ENCODE measurements around the gene RPGRIP1L.

The RPGRIP1L gene

DNA sequence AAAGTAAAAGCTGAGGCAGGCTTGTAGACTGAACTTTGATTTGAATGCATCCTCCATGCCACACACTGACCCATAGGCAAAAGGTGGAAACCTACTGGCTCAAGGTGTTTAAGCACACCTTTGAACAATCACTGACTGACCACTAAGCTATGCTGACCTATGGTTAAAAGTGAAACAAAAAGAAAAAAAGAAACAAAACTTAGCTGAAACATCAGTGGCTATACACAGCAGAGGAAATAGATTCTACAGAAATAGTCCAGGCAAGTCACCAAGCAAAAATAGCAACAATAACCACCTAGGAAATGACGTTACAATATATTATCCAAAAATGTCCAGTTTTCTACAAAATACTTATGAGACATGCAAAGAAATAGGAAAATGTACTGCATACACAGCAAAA lies 60.2 kb downstream of the RPGRIP1L start:
- DNase-seq = no peak

DNA sequence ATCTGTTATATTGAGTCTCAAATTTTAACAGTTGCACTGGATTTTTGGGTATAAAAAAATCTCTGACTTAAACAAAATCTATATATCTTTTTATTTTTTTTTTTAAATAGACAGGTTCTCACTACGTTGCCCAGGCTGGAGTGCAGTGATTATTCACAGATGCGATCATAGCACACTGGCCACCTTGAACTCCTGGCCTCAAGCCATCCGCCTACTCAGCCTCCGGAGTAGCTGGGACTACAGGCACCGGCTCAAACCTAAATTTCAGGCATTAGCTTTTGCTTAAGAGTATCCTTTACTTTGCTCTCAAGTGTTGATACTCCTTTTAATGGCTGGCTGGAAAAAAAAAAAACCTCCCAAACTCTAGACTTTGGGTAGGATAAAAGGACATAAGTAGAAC lies 61.6 kb downstream of the RPGRIP1L start:
- DNase-seq = no peak

DNA sequence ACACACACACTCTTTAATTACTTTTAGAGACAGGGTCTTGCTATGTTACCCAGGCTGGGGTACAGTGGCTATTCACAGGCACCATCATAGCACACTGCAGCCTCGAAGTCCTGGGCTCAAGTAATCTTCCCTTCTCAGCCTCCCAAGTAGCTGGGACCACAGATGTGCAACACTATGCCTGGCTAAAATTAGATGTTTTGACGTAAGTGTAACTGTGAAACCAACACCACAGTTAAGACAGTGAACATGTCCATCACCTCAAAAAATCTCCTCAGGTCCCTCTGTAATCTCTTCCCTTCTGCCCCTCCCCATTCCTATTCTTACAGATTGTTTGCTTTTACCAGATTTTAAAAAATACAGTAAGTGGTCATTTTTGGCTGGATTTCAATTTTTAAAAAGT lies 66.7 kb downstream of the RPGRIP1L start:
- DNase-seq = no peak

DNA sequence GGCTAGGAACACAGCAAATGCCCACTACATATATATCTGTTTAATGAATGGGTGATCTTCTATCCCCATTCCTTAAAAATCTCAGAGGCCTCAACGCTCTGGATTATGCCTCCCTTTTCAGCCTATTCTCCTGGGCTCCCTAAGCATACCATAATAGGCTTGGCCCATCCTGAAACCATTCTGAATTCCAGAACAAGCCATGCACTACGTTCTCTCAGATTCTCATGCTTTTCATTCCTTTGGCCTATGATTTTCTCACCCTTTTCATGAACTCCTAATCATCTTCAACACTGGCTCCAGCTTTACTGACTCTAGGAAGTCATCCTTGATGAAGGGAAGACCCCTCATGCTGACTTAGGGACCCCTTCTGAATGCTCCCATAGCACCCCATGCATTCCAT lies 71.1 kb downstream of the RPGRIP1L start:
- DNase-seq = no peak

DNA sequence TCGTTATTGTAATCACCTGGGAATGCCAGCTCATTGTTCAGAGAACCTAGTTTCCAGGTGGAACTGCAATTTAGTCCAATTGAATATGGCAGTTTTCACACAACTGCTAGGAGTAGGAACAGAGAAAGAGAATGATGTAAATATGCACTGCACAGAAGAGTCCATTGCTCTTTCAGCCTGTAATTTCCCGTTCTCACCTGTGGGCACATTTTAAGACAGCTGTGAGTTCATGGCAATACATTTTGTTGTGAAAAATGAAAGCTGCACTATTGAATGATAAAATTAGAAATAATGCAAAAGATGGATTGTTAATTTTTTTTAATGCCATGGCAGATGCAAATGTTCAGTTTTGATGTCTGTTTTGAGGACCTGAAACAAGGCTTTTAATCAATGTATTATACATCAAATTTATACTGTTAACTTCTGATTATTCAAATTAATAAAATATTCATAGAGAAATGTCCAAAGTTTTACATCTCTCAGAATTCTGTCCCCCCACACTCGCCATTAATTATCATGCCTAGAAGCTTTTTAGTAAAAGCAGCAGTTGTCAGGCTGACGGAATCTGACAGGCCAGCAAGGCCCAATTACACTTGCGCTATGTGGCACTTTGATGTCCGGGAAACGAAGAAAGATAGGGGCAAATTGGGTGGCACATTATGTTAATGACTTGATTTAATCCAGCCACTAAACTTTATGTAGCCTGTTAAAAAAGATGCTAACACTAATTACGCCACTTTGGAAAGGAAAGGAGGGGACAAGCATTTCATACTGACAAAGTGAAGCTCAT lies 72.2 kb downstream of the RPGRIP1L start:
- no peak for DNase-seq

DNA sequence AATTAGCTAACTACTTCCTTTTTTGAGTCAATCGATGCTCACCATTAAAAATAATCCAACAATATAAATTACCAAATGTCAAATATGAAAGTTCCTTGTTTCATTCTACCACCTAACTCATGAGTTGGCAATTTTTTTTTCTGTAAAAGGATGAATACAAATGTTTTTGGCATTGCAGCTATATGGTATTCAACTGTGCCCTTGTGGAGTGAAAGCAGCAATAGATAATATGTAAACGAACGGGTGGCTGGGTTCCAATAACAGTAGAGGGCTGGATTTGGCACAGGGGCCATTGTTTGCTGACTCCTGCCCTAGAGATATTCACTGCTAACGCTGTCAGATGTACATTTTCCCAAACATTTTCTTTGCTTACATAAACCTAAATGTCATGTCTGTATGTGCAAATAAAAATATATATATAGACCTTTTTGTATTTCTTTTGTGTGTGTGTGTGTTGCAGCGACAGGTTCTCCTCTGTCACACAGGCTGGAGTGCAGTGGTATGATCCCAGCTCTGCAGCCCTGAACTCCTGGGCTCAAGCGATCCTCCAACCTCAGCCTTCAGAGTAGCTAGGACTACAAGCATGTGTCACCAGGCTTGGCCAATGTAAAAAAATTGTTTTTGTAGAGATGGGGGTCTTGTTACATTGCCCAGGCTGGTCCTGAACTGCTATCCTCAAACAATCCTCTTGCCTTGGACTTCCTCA lies 73.9 kb downstream of the RPGRIP1L start:
- no peak for DNase-seq

DNA sequence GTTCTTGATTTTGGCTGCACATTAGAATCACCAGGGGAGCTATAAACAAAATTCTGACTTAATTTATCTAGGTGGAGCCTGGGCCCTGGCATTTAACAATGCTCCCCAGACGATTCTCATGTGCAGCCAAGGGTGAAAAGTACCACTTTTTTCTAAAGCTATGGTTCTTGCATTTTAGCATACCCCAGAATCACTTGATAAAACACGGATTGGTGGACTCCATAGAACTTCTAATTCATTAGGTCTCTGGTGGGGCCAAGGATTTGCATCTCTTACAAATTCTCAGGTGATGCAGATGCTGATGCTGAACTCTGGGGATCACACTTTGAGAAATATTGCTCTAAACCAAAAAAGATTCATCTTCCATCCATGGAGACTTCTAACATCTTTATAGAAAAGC lies 74.5 kb downstream of the RPGRIP1L start:
- no peak for DNase-seq

DNA sequence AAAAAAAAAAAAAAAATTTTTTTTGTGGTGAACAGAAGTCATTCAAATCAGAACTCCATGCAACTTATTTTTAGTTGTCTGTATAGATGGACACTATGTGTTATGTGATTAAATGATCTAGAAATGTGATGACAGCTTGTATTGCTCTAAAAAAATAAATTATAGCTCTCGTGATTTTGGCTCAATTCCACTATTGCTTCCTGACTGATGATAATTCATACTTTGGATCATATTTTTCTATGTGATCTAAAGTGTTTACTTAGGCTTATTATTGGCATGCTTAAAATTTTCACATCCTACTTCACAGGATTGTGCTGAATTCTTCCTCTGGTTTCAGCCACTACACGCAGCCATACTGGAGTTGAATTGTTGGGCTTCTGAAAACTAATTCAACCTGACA lies 76.8 kb downstream of the RPGRIP1L start:
- DNase-seq = no peak

DNA sequence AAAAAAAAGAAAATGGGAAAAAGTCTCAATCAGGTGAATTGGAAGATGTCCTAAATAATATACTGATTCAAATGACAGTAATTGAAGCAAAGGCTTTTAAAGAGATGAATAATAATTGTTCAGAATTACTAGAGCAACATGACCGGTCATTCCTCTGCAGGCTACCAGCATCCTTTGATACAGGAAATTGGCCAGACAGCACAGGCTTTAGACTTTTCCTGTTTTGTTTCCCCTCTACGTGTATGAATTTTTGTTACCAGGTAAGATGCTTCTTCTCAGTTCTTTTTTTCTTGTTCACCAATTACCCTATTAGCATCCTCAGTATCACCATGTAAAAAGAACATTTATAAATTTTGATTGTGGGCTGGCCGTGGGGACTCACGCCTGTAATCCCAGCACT lies 77.5 kb downstream of the RPGRIP1L start:
- DNase-seq = no peak

DNA sequence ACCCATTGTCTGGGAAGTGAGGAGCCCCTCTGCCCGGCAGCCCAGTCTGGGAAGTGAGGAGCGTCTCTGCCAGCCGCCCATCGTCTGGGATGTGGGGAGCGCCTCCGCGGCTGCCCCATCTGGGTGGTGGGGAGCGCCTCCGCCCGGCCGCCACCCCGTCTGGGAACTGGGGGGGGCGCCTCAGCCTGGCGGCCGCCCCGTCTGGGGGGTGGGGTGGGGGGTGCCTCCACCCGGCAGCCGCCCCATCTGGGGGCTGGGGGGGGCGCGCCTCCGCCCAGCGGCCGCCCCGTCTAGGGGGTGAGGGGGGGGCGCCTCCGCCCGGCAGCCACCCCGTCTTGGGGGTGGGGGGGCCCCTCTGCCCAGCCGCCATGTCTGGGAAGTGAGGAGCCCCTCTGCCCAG lies 78.4 kb downstream of the RPGRIP1L start:
- no peak for DNase-seq

DNA sequence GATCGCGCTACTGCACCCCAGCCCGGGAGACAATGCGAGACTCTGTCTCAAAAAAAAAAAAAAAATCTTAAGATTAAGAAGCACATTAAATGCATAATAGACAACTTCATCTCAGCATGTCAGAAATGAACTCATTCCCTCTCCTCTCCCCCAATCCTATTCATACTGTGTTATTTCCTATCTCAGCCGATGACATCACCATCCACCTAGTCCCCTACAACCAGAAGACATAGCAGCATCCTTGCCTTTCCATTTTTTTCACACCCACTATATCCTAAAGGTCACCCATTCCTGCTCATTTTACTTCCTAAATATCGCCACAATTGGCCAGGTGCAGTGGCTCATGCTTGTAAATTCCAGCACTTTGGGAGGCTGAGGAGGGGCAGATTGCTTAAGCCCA lies 81.3 kb downstream of the RPGRIP1L start:
- DNase-seq = no peak

DNA sequence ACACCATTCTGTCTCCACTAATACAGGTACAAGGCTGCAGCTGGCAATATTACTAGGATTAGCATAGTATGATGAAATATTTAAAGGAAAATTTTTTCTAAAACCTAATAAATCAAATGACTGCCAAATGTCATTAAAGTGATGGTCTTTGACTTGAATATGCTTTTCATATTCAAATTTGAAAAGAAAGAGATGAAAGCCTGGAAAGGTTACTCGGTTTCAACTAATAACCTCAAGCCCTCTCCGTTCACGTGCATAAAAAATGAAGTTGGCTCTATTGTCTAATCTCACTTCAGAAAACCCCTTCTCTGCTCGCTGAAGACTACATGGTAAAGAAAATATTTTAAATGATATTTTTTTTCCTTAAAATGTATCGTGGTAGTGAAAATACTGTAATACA lies 83.2 kb downstream of the RPGRIP1L start:
- no peak for DNase-seq

DNA sequence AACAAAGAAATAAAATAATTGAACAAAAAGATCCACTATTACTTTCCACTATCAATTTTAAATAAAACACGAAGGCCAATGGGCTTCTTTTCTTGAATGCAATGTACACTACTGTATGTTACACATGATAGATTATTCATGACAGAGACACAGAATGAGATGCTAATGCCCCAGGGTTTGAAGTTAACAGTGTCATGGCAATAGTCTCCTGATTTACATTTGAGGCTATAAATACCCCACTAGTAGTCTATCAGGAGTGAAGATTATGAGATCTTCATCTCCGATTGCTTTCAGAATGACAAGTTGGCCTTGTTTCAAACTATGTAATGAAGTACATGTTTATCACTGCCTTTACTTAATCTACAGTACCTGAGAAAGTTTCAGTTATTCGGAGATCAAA lies 84.4 kb downstream of the RPGRIP1L start:
- DNase-seq = no peak

DNA sequence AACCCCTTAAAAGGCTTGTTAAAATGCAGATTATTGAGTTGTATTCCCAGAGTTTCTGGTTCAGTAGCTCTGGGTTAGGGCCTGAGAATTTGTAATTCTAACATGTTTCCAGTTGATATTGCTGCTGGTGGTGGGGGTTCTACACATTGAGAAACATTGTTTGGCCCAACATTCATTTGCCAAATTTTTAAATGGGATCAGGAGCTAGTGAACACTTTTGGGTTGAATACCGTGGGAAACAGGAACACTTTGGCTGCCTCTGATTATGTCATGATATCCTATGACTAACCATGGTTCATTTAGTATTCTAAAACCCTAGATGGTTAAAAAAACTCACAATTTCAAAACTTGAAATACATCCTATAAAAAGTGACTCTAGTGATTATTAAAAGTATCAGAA lies 89.3 kb downstream of the RPGRIP1L start:
- DNase-seq = no peak

DNA sequence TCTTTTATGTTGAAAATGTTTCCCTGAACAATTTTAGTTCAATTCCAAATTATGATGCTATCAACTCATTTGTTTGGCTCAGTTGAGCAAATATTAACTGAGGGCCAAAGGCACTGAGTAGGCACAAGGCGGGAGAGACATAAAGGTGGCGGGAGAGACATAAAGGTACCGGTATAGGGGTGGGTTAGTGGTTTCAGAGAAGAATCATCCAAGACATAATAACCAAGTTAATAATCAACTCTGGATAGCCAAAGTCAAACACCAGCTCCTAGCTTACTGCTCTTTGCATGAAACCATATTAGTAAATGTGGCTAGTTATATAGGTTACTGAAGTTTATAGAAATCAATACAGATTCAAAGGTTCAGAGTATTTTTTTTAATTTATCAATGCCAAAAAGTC lies 91.7 kb downstream of the RPGRIP1L start:
- no peak for DNase-seq

DNA sequence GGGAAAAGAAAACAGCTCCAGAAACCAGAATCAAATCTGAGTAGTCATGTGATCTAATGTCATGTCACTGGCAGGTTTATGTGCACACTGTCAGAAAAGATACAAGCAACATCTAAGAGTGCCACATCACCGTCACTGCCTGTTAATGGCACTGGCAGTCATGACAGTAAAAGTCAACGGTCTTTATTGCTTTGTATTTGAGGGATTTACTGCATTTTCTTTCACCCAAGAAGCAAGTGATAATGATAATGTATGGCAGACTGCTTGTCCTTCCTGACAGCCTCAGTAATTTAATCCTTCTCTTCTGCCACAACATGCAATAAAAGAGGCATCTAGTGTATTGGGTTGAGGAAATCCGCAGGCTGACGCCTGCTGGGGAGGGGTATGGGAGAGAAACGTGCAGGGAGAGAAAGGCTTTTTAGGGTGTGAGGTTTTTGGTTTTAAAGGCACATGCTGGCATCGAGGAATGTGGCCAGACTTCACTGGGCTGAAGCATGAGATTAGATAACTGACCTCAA lies 92.4 kb downstream of the RPGRIP1L start:
- DNase-seq = no peak

DNA sequence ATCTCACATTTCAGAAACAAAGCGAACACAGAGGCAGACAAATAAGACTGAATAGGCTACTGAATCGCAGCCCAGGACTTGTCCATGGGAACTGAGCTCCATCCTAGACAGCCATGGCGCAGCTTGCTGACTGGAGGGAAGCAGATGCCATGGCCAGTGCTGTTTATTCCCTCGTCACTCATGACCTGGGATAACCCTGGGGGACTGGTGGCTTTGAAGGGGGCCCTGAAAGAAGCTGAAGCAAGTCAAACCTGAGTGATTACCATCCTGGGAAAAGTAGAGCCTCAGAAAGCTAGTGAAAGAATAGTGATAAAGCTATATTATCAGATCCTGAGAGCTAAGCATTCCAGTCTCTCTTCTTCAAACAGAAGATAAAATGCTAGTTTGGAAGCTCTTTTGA lies 94.1 kb downstream of the RPGRIP1L start:
- no peak for DNase-seq

DNA sequence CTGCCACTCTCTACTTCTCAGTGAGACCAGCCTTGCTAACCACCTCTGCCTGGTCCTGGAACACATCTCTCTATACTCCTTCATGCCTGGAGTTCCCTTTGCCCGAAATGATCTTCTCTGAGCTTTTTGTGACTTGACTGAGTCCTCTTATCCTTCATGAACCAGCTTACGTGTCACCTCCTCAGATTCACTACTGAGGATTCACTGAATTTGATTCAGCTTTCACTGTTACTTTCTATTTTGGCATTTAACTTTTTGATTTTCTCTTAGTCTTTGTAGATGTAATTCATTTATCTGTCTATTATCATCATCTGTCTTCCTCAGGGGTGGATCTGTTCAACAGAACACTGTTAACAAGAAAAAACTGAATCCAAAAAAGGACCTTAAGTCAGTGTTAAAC lies 95.6 kb downstream of the RPGRIP1L start:
- no peak for DNase-seq

DNA sequence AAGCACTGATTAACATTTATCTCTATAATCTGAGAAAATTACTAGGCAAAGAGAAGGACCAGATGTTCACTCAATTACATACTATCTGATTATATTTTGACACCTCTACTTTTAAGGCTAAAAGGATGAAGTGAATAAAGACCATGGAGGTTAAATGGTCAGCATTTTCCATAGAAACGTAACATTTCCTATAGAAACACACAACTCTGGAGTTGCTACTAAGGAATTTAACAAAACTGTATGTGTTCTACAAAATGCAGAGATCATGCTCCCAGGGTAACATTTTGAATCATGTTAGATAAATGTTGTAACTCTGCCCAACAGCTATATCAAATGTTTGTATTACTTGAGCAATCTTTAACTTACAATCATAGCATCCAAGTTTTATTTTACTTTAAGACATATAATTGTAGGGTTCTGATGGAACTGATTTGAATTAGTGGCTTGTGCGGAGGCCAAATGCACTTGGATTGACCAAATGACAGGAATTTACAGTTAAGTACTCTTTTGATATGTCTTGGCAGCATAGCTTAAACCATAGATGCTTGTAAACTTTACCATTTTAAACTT lies 97.7 kb downstream of the RPGRIP1L start:
- DNase-seq = no peak

DNA sequence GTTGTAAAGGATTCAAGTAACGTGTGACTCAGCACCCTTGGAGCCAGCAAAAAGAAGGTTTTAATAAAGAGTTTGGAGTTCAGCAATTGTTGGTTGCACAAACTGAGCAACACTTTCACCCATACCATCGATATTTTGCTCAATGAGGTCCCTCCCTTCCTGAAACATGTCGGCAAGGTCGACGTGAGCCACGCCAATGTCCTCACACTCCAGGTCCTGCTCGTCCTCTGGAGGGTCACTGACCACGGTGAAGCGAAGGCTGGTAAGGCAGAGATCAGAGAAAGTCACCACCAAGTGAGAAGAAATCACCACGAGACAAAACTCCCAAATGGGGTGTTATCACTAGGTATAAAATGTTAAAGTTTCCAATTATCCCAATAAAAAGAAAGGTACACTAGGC lies 98.3 kb downstream of the RPGRIP1L start:
- DNase-seq = no peak

DNA sequence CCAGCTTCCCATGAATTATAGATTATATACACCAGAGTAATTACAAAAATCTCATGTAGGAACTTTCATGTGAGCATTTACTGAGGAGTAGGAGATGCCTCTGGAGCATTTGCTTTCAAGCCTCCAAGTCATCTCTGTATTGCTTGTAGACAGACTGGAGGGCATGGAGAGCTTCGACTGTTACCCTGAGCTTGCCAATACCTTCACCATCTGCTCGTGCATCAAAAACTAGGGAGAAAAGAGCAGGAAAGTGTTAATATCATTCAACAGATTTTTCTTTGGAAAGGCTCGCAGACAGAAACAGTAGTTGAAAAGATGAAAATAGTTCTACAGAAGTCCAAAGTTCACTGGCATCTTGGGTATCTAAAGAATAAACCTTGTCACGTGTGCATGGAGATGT lies 101.7 kb downstream of the RPGRIP1L start:
- DNase-seq = no peak

DNA sequence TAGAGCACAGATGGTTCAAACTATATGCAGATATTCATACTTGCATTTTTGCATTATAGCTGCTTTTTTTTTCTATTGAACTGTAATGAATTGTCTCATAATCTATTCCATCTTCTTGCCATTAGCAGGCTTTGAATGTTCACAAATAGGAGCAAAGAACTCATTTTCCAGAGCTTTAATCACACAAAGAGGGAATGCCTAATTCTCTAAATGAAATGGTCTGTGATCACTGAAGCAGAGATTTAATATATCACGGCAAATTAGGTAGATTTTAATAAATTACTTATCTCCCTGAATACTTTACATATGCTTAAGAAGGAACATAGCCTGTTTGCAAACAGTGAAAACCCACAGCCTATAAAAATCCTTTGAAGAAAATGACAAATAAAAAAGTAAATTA lies 103.0 kb downstream of the RPGRIP1L start:
- no peak for DNase-seq

DNA sequence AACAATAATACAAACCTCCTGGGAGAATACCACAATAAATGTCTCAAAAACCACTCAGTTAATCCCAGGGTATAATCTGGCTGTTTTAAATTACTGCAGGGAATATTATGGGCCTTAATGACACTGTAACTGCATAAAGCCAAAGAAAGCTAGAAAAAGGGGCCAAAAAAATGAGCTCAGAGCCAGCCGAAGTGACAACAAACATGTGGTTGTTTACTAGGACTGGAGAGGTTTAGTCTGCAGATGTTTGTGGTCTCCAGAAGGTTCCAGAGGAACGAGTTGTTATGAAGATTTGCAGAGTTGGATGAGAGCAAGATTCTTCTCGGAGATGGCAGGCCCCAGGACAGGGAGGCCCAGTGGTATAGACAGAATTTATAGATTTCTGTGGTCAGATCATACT lies 103.5 kb downstream of the RPGRIP1L start:
- no peak for DNase-seq

DNA sequence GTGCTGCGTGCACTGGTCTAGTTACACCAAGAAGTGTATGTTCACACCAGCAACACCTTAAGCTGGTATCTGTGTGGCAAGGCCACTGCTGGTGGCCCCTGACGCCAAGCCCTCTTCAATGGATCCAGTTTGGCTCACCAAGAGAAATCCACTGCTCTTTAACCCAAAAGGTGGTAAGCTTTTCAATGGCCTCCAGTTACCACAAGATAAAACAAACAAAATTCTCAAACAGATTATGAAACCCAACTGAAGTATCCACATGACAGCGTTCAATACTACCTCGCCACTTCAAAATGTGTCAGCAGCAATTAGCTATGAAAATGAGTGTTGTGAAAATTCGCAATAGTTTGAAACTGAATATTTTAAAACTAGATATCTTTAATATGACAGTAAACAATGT lies 104.1 kb downstream of the RPGRIP1L start:
- DNase-seq = no peak

Measured in CD4-positive, alpha-beta T cell treated with Interleukin-17A for 4 hours (primary cell).